ENCODE results near the gene PRELID2.

The PRELID2 gene

GRCh38 chr5:145776886-145777285 is 58.3 kb downstream of the PRELID2 start:
- H3K27ac ChIP-seq, result no peak overlapping the region
- TF ChIP-seq, protein P1, sequence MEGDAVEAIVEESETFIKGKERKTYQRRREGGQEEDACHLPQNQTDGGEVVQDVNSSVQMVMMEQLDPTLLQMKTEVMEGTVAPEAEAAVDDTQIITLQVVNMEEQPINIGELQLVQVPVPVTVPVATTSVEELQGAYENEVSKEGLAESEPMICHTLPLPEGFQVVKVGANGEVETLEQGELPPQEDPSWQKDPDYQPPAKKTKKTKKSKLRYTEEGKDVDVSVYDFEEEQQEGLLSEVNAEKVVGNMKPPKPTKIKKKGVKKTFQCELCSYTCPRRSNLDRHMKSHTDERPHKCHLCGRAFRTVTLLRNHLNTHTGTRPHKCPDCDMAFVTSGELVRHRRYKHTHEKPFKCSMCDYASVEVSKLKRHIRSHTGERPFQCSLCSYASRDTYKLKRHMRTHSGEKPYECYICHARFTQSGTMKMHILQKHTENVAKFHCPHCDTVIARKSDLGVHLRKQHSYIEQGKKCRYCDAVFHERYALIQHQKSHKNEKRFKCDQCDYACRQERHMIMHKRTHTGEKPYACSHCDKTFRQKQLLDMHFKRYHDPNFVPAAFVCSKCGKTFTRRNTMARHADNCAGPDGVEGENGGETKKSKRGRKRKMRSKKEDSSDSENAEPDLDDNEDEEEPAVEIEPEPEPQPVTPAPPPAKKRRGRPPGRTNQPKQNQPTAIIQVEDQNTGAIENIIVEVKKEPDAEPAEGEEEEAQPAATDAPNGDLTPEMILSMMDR (conservative IDR thresholded peaks at IDR 0.05), result no peak

DNA sequence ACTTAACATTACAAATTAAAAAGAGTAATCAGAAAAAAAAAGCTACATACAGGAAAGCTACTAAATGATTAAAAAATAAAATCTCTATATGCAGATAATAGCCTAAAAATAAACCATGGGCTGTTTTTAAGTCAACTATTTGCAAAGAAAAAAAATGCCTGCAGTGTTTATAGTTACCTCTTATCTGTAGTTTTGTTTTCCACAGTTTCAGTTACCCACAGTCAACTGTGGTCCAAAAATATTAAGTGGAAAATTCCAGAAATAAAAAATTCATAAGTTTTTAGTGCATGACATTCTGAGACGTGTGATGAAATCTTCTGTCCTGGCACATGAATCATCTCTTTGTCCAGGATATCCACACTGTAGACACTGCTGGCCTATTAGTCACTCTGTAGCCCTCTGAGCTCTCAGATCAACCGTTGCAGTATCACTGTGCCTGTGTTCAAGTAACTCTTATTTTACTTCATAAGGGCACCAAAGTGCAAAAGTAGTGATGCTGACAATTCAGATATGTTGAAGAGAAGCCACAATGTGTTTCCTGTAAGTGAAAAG is 59.2 kb downstream of the PRELID2 start:
- H3K27ac ChIP-seq, result no peak overlapping the region
- TF ChIP-seq, protein P1 (conservative IDR thresholded peaks at IDR 0.05), result no peak

- H3K27ac ChIP-seq, result no peak overlapping the region
- TF ChIP-seq, protein P1 (conservative IDR thresholded peaks at IDR 0.05), result no peak
Measured at GRCh38 chr5:145775411-145775810, 59.7 kb downstream of the PRELID2 start.

GRCh38 chr5:145774442-145774841 is 60.7 kb downstream of the PRELID2 start:
- TF ChIP-seq, protein P1 (conservative IDR thresholded peaks at IDR 0.05), result no peak
- H3K27ac ChIP-seq, result no peak overlapping the region

- TF ChIP-seq, protein P1 (conservative IDR thresholded peaks at IDR 0.05), result no peak
Measured at GRCh38 chr5:145772466-145772865, 62.7 kb downstream of the PRELID2 start.

GRCh38 chr5:145768863-145769262 is 66.3 kb downstream of the PRELID2 start:
- no peak overlapping the region for H3K27ac ChIP-seq
- TF ChIP-seq, protein P1 (conservative IDR thresholded peaks at IDR 0.05), result no peak

More at GRCh38 chr5:145772466-145772865, 62.7 kb downstream of the PRELID2 start:
- H3K27ac ChIP-seq, result no peak overlapping the region

DNA sequence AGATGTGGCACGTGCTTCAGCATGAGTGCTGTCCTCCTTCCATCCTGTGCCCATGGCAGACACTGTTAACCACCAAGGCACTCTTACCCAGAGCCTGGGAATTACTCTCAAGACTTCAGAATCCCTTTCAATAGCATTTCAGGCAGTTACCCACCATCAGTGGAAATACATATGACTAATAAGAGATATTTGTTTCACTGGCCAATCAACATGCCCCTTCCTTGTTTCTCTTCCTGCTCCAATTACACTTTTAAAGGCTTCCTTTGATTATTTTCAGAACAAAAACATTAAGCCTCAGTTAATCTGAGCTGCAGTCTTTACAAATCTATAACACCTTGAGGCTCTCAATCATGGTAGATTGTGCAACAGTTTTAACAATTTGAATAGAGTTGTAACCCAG is 70.8 kb downstream of the PRELID2 start:
- TF ChIP-seq, protein P1 (conservative IDR thresholded peaks at IDR 0.05), result no peak
- no peak overlapping the region for H3K27ac ChIP-seq

Measured in VCaP (cell line).